HG02623 (cell line): ENCODE measurements around the gene PDGFRB.

Source experiments
- ATAC-seq: cut with Tn5 transposase; IDR thresholded peaks from one replicate; pipeline ENCODE4 v1.9.1; 2021; ENCODE audit warnings: moderate library complexity; ENCODE audit not compliant: unreplicated experiment

The PDGFRB gene

DNA sequence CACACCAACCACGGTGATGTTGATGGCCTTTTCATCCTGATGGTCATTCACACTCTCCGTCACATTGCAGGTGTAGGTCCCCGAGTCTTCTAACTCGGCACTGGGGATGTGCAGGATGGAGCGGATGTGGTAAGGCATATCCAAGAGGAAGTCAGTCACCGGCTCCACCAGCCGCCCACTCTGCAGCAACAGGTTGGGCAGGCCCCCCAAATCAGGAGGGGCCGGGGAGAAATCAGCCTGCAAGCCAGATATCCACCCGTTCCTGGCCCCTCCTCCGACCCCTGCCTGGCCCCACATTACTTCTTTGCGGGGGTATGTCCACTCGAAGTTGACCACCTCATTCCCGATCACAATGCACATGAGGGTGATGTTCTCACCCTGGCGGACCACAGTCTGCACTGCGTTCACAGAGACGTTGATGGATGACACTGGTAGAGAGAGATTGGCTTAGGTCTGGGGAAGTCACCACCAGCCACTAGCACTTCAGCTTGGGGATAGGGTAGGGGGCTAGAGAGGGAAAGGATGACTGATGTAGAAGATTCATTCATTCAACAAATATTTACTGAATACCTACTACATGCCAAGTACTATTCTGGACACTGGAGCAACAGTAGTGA is 22.0 kb downstream of the PDGFRB start:
- ATAC-seq, result no peak

- no peak for ATAC-seq
These were observed 22.9 kb downstream of the PDGFRB start for GRCh38 chr5:150132740-150133139.

DNA sequence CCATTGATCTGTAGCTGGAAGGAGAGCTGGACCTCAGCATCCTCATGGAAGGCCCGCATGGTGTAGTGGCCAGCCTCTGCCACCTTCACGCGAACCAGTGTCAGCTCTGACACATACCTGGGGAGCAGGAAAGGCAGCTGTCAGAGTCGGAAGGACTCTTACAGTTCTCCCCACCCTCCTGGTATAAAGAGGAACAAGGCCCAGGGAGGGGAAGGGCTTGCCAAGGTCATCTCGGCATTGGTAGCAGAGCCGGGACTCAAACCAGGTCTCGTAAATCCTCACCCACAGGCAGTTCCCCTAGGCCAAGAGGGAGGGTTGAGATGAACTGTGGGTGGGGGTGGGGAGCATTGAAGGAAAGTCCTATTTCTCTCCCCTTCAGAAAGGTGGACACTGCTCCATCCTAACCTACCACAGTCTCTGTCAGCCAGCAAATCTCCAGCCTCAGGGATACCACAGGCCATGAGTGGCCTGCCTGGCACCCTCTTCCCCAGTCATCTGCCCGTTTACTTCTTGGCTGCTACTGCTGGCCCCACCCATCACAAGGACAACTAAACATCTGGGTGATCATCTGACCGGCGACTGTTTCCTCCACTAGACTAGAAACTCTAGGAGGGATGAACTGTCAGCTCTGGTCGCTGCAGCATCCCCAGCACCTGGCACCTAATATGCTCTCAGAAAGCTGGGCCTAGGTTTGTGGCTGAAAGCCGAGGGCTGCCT is 23.5 kb downstream of the PDGFRB start:
- no peak for ATAC-seq

DNA sequence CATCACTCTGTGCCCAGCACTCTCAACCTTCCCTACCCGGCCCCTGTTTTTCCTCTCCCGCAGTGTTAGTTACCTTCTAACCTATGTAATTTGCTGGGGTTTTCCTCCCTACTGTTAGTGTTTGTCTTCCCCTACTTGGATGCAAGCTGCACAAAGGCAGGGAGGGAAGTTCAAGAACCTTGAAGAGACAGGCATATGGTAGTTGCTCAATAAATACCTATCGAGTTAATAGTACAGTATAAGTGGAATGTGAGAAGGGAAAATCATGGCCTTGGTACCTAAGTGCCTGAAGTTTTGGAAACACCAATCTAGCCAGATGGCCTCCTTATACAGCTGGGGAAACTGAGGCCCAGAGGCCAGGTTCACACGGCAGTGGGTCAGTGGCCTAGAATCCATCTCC is 24.2 kb downstream of the PDGFRB start:
- no peak for ATAC-seq

- no peak for ATAC-seq
These were observed 25.1 kb downstream of the PDGFRB start for GRCh38 chr5:150130493-150130922.

GRCh38 chr5:150129813-150130492 is 25.7 kb downstream of the PDGFRB start:
- ATAC-seq, result no peak

- no peak for ATAC-seq
These were observed 26.2 kb downstream of the PDGFRB start for GRCh38 chr5:150129454-150129812.

GRCh38 chr5:150126921-150127265 is 28.8 kb downstream of the PDGFRB start:
- no peak for ATAC-seq

DNA sequence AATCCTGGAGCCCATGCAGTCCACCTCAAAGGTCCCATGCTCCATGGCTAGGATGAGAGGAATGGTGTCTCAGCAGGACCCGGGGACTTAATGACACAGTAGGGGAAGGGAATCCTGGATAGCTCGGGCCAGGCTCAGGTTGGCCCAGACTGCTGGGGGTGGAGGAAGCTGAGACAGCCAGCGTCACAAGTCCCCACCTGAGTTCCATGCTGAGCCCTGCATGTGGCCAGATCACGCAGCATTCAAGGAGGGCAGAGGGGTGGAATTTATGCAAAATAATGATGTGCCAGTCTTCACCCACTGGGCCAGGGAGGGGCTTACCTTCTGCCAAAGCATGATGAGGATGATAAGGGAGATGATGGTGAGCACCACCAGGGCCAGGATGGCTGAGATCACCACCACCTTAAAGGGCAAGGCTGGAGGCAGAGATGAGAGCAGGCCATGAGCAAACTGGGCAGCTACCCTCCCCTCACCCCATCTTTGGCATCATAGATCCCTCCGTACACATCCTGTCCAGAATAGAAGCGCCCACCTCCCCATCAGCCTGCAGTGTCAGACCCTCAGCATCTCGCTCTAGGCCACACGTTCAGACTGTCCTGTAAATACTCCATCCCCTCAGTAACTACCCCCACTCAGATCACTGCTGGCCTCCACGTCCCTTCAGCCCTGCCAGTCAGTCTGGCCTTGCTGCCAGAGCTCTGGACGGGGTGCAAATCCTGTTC is 29.3 kb downstream of the PDGFRB start:
- no peak for ATAC-seq

DNA sequence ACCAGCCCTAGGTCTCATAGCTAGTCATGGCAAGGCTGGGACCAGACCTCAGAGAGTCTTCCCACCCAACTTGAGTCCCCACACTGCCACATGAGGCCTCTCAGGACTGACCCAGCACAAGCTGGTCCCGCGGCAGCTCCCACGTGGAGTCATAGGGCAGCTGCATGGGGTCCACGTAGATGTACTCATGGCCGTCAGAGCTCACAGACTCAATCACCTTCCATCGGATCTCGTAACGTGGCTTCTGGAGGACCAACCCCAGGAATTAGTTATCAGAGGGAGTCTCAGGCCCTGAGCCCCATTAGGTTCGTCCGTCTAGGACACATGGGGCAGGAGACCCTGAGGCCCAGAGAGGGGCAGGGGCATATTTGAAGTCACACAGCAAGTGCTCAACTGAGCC is 30.3 kb downstream of the PDGFRB start:
- ATAC-seq, result no peak

DNA sequence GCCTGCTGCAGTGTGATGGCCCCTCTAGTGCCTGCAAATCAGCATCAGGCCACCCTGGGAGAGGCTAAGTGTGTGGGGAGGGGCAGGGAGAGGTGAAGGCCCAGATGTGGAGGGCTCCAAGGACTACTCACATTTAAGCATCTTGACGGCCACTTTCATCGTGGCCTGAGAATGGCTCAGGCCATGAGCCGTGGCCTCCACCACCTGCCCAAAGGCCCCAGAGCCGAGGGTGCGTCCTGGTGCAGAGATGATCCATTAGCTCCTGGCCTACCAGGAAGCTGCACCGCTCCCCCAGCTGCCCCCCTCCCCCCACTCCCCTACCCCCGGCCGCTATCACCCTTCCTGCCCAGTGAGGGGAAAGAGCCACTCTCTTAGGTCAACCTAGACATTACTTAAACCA is 31.0 kb downstream of the PDGFRB start:
- no peak for ATAC-seq

DNA sequence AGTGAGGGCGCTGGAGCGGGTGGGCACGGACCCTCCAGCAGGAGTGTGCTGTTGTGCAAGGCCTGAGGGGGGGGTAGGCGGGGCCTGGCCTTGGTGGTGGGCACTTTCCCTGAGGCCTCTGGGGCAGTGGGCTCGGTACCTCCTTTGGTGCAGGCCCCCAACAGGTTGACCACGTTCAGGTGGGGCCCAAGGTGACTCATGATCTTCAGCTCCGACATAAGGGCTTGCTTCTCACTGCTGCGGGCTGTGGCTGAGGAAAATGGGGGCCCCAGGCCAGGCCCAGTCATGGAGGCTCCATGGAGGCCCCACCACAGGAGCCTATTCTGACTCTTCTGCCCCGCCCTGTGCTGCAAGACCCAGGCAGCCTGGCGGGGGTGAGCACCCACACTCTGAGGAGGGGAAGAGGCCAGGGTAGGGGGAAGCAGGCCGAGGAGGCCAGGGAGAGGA is 31.5 kb downstream of the PDGFRB start:
- ATAC-seq, result no peak

GRCh38 chr5:150123542-150123941 is 32.1 kb downstream of the PDGFRB start:
- no peak for ATAC-seq

DNA sequence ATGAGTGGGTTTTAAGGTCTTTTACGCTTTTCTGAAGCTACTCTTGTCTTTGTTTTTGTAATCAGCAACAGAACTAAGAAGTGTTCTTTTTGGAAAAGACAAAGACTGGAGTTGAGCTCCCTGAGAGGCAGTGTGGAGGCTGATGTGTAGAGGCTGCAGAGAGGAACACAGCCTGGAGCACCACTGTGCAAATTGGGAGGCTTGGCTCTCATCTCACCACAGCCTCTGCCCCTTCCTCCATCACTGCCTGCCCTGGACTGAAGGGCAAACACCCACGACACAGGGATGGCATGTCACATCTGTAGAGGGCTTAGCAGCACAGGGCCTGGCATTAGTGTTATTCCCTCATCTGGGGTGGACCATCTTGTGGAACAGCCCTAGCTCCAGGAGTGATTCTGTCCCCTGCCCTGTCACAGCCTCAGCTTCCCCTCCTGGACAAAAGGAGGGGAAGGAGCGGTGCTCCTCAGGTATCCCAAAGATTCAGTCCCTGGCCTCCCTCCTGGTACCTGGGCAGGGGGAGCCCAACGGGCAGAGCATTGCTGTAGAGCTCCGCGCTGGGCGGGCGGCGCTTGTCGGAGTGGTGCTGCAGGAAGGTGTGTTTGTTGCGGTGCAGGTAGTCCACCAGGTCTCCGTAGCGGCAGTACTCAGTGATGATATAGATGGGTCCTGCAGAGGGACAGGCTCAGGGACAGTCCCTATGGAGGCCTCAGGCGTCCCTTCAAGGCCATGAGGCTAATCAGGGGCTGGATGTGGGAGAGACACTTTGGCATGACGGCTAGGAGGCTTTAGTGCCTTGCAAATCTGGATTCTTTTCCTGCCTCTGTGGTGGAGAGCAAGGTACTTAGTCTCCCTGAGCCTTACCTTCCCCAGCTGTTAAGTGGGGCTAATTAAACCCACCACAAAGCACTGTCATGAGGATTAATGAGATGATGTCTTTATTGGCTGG is 32.8 kb downstream of the PDGFRB start:
- ATAC-seq, result no peak

DNA sequence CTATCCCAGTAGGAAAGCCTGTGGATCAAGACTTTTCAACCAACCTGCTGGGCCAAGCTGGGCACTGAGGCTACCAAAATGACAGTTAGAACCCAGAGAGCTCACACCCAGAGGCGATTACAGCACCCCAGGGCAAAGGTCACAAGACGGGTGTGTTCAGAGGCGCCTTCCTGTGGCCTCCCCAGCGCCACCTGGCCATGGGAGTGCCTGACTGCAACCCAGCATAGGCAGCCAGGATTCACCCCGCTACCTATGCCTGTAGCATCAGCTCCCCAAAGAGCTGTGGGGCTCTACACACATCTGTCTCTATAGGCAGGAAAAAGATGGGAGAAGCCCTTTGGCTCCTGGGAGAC is 33.5 kb downstream of the PDGFRB start:
- ATAC-seq, result peak; percentile 55

DNA sequence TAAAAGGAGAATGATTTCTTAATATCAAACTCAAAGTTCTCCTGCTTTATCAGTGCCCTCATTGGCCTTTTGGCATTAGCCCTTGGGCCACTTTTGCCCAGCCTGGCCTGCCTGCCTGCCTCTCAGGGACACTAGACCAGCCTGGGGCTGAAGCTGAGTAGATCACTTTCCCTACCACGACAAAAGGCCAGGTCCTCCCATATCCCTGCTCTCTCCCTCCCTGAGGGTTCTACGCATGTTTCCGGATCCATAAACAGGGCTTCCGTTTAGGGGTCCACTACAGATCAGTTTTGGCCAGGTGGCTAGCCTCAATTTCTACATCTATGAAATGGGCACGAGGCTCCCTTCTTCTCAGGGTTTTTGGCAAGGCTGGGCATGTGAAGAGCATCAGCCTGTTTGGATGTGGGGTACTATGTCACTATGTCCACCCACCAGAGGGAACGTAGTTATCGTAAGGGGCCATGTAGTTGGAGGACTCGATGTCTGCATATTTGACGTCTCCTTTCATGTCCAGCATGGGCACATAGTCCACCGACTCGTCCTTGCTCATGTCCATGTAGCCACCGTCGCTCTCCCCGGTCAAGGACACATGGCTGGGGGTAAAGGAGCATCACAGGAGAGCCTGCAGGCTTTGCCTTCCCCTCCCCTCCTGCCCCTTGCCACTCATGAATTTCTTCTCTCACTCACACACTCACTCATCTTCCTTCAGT is 34.0 kb downstream of the PDGFRB start:
- ATAC-seq, result no peak

DNA sequence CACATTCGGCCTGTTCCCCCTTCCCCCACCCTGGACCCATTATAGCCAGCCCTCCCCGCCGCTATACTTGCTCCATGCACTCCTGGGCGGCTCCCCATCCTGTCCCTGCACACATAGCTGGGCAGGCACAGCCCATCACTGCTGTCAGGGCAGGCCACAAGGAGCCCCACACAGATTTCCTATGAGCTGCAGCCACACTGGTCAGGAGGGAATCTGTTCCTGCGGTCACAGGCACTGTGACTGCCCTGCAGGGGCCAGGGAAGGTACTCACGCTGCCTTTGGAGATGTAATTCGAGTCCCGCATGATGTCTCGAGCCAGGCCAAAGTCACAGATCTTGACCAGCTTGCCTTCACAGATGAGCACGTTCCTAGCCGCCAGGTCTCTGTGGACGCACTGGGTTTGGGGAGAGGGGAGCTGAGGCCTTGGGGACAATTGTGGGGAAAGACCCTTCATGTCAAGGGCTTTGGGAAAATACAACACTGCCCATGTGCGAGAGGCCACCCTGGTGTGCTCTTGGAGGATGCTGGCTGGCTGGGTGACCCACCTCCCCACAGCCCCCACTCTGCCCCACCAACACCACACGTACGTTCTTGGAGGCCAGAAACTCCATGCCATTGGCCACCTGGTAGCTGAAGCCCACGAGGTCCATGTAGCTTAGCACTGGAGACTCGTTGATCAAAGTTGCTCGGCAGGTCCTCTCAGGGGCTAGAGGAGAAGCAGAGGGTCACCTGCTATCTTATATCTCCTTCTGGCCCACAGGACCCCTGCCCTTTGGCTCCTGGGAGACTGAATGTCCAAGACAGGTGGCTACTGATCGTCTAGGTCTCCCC is 34.8 kb downstream of the PDGFRB start:
- no peak for ATAC-seq

DNA sequence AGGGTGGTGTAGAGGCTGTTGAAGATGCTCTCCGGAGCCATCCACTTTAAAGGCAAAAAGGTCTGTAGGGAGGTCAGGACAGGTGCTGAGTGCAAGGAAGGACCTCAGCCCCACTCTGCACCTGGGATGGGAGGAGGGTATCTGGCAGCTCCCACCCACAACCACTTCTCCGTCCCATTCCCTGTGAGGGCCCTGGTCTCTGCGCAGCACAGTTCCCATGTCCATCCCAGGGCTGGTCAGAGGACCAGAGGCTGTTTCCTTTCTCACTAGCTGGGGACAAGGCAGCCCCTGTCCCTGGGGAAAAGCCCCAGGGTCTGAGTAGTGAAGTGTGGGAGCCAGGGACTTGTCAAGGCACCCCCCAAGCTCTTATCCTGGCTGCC is 35.6 kb downstream of the PDGFRB start:
- ATAC-seq, result no peak

DNA sequence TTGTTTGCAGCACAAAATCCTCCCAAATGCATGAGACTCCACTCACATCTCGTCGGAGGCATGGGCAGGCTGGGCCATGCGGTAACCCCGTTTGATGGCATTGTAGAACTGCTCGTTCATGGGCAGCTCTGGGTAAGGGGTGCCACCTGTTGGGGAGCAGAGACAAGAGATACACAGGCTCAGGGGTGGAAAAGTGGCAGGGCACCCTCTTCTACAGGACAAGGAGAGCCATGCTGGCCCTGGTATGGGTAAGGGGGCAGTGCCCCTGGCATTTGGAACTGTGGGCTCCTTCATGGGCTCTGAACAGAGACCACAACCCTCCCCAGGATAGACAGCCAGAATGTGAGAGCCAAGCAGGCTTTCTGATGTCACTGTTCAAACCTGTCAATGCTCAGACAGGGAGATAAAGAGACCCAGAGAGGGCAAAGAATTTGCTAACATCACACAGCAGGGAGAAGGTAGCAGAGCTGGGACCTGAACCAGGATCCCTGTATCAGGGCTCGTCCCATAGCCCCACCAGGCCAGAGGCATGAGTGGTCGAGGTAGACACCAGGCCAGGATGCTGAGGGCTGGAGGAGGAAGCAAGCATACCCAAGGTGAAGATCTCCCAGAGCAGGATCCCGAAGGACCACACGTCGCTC is 36.1 kb downstream of the PDGFRB start:
- no peak for ATAC-seq
